Measurements from ENCODE around the gene NOC4L. TPM values are rescaled to one million over a fixed set of nuclear protein-coding genes. Genes with fewer than 3 reads are reported as not detected.

Gene NOC4L
- total and polyA plus RNA-seq, 2 of the 4 experiments (the other 2 are of a cell fraction) = 5.2 to 13.4 TPM

DNA sequence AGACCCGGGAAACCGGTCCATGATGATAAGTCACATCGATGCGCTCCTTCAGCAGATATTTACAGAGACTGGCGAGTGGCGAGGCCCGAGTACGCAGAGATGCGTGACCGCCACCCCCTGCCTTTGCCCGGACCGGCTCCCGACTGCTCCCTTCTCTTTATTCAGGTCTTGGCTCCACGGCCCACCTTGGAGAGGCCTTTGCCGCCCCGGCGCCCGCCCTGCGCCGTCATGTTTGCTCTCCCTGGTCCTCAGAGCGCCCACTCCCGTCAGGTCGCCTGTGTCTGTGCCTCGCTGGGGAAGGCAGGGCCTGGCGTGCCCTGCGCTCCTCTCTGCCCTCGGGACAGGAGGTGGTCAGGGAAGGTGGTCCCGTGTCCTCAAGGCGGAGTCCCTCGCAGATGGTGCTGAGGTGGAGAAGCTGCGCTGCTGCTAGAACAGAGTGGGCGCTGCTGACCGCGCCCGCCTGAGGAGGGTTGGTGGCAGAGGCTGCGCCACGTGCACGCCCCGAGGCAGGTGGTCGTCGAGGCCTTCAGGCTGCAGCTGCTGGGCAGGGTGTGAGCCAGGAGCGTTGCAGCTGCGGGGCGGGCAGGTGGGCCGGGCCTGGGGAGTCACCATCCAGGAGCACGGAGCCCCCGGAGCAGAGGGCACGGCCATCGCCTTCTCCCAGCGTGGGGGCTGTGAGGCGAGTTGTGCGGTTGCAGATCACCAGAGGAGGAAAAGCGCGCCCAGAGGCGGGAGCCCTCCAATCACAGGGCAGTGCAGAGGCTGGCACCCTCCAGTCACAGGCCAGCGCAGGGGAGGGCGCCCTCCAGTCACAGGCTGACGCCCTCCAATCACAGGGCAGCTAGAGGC, 27.3 kb upstream of the NOC4L start:
- intact Hi-C loops (cut with micrococcal nuclease) = no loop called here
- Histone ChIP-seq H3K4me3 (ENCODE audit: insufficient read depth, low read depth, low read length) (no peak overlapping the region), H4K20me1 (ENCODE audit: insufficient read depth, low read length) (no peaks in the 10 kb centered on the region), H3K4me1 (ENCODE audit: control insufficient read depth, insufficient read depth, low read length) (no peaks in the 10 kb centered on the region), H2BK15ac (ENCODE audit: low read depth, low read length) (no peak overlapping the region), H4K8ac (ENCODE audit: low read depth in 2 of 2, low read length in 2 of 2) (no peak overlapping the region), H2AK5ac (ENCODE audit: low read depth, low read length) (no peak overlapping the region), H3K9me1 (ENCODE audit: insufficient read depth, low read length) (no peaks in the 10 kb centered on the region; the same call in 1 of the 2 replicates), H2BK5ac (ENCODE audit: low read depth, low read length, poor library complexity, severe bottlenecking) (no peak overlapping the region), H3K27ac (ENCODE audit: insufficient read depth, low read length) (no peak overlapping the region), H2AFZ (replicated peaks; ENCODE audit: low read length, poor library complexity) (no peak overlapping the region), H3K23ac (ENCODE audit: low read depth, low read length) (no peak overlapping the region), H3K9ac (ENCODE audit: low read depth, low read length) (no peak overlapping the region), H3K36me3 (ENCODE audit: control insufficient read depth, insufficient read depth, low read length) (peaks cover 39% of the 10 kb centered on the region), H3K18ac (ENCODE audit: low read depth, low read length) (no peak overlapping the region), H2AK9ac (replicated peaks; ENCODE audit: low read depth, low read length, poor library complexity) (no peak overlapping the region), H3K56ac (ENCODE audit: extremely low read depth, insufficient read depth, low read length) (no peak overlapping the region), H3K4me2 (ENCODE audit: low read depth, low read length) (no peak overlapping the region), H3K27me3 (ENCODE audit: control insufficient read depth, insufficient read depth, low read length) (no peaks in the 10 kb centered on the region), H2BK20ac (ENCODE audit: low read depth, low read length) (no peak overlapping the region), H3K14ac (replicated peaks; ENCODE audit: low read depth, low read length) (no peak overlapping the region), H3K79me1 (ENCODE audit: low read depth in 1 of 2, low read length in 2 of 2) (no peaks in the 10 kb centered on the region), H3K9me3 (ENCODE audit: control insufficient read depth, insufficient read depth, low read length) (no peaks in the 10 kb centered on the region), H2BK120ac (ENCODE audit: low read depth, low read length) (no peak overlapping the region), H4K91ac (ENCODE audit: insufficient read depth, low read depth, low read length) (no peak overlapping the region), H4K5ac (ENCODE audit: low read depth, low read length) (no peak overlapping the region), H3K4ac (ENCODE audit: low read depth, low read length) (no peak overlapping the region)
- WGBS, 2 experiments (ENCODE audit: extremely low coverage in 2 of 2, insufficient read length in 1 of 2) = 95% methylated on average over 25 of the region's 58 CpGs; no CpG with 5 or more reads in 1 of the 2 experiments
- ChIA-PET POLR2A (ENCODE audit: unreplicated experiment) (no interaction called here), CTCF (no interaction called here)
- ATAC-seq (ENCODE audit: low read depth) = no peak
- dilution Hi-C loops (cut with HindIII; ENCODE audit: low sequenced_read_pairs, unreplicated experiment) = no loop called here
- DNase-seq = no peak
- in situ Hi-C loops (cut with MboI; ENCODE audit: low sequenced_read_pairs) = no loop called here
- BruUV-seq (replicated peaks) = no TSS peak
- TF ChIP-seq MXI1 (IDR thresholded peaks at IDR 0.05; ENCODE audit: borderline replicate concordance, low read depth, low read length) (no peak), ELK1 (IDR thresholded peaks at IDR 0.05; ENCODE audit: borderline replicate concordance, low read depth, low read length) (no peak), USF2 (IDR thresholded peaks at IDR 0.05; ENCODE audit: low read depth, low read length) (no peak), CEBPB (IDR thresholded peaks at IDR 0.05; ENCODE audit: low read depth, low read length) (no peak), CHD1 (IDR thresholded peaks at IDR 0.05; ENCODE audit: low read depth, low read length) (no peak), FOS (IDR thresholded peaks at IDR 0.05; ENCODE audit: low read depth, low read length) (no peak), RFX5 (IDR thresholded peaks at IDR 0.05; ENCODE audit: low read depth, low read length) (no peak), NFE2L2 (IDR thresholded peaks at IDR 0.05; ENCODE audit: low read depth, low read length) (no peak), POLR2A (IDR thresholded peaks at IDR 0.05; ENCODE audit: low read depth, low read length) (no peak), BHLHE40 (IDR thresholded peaks at IDR 0.05; ENCODE audit: low read depth, low read length) (no peak), SMC3 (IDR thresholded peaks at IDR 0.05; ENCODE audit: low read depth, low read length) (no peak), MAZ (IDR thresholded peaks at IDR 0.05; ENCODE audit: borderline replicate concordance, low read depth, low read length) (no peak), CTCF (conservative IDR thresholded peaks at IDR 0.05; ENCODE audit: low read depth, low read length) (no peak), RAD21 (IDR thresholded peaks at IDR 0.05; ENCODE audit: low read length) (no peak), MAFK (IDR thresholded peaks at IDR 0.05; ENCODE audit: low read depth, low read length) (no peak)
